Heart left ventricle (tissue), 13 donors: ENCODE measurements around the gene GRIN2A.

Experiments
- CTCF ChIP-seq, 12 donors: fragments of 200-600 bp; sonication (generic) in 4 of 12; IDR thresholded peaks; one replicate each; pipeline versions ENCODE4 v1.5.0 to v1.8.0; 2018 to 2022; ENCODE audit warnings: antibody characterized with exemption in 12 of 12, mild to moderate bottlenecking in 5 of 12
- POLR2A ChIP-seq, 2 donors: fragments of 450-650 bp; IDR thresholded peaks; one replicate each; pipeline ENCODE4 v1.6.1; 2017; ENCODE audit warnings: antibody characterized with exemption in 2 of 2, mild to moderate bottlenecking in 2 of 2, moderate library complexity in 2 of 2
- donor health status: ischemic (EF 13 %, LVEDD 7.1; RV severe dilation, severe dysfunction).
- donor health status: DM: no; HTN: yes; CAD: no.
- donor health status: DM: no; HTN: no; CAD: no.
- donor health status: ischemic (EF 25% LVEDD 6.9; RV normal size, moderate dysfunction).
- donor health status: ischemic (EF 25% LVEDD 5.7; RV mildly dilated, moderate dysfunction).
- donor health status: ischemic (EF 35%, LVEDD 5.7; RV mildly dilated, moderate dysfunction).
- donor health status: nonischemic (EF 11% LVEDD 7.7; RV severe dilation, severe dysfunction).
- donor health status: DM: yes; HTN: yes; CAD: no.
- donor health status: PGD.
- donor health status: ischemic (EF 29% LVEDD 5.4; RV normal size, mild dysfunction).
- donor health status: nonischemic (EF 23%, LVEDD 6.1; RV moderate dilation, normal function).

- TF ChIP-seq CTCF (IDR thresholded peaks at IDR 0.05): no peak
- TF ChIP-seq POLR2A (IDR thresholded peaks at IDR 0.05): no peak
Measured at GRCh38 chr16:10200637-10201586, 18.7 kb upstream of the GRIN2A start.
